Measurements from ENCODE around the gene CARNS1. TPM values are rescaled to one million over a fixed set of nuclear protein-coding genes. Genes with fewer than 3 reads are reported as not detected.

The CARNS1 gene
- polyA plus RNA-seq, 1 donor from 2014 or later = not detected

DNA sequence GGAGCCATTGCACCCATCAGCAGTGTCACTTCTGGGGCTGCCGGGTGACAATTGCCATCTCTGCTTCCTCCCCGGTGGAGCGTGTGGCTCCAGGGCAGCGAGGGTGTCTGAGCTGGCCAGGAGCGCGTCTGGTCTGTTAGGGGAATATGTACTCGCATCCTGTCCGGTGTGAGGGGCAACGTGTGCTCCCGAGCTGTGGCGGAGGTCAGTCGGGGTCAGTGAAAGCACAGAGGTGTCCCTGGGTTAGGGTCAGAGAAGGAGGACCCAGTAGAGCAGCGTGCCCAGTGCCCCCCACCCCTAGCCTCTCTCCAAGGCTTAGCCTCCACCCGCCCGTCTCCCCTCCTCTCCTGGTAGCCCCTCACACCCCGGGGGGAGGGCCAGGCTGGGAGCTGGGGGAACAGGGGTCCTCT lies 43.6 kb upstream of the CARNS1 start:
- H3K9me2 ChIP-seq (ENCODE audit: insufficient read depth, low read length) = no peaks in the 10 kb centered on the region
- no peak overlapping the region for H3K9ac ChIP-seq (ENCODE audit: low read length)
- H3K79me2 ChIP-seq (replicated peaks; ENCODE audit: insufficient read depth, low read length) = no peaks in the 10 kb centered on the region
- H2AFZ ChIP-seq (ENCODE audit: low read depth, low read length) = no peak overlapping the region
- H3F3A ChIP-seq (ENCODE audit: insufficient read depth, low read length, poor library complexity, severe bottlenecking) = no peaks in the 10 kb centered on the region
- no peaks in the 10 kb centered on the region for H4K20me1 ChIP-seq (ENCODE audit: insufficient read depth)
- H3K4me2 ChIP-seq (ENCODE audit: low read length) = no peak overlapping the region
- no peaks in the 10 kb centered on the region for H3K9me3 ChIP-seq (ENCODE audit: low read length)
- no peak overlapping the region for H3K27ac ChIP-seq (ENCODE audit: low read length)
- no peaks in the 10 kb centered on the region for H3K36me3 ChIP-seq (ENCODE audit: insufficient read depth, low read length)
- H3K27me3 ChIP-seq (ENCODE audit: insufficient read depth, low read depth, low read length) = peaks cover 42% of the 10 kb centered on the region
- H3K4me3 ChIP-seq (ENCODE audit: low read length) = peak overlapping the region; percentile 64
- TF ChIP-seq, protein P1, sequence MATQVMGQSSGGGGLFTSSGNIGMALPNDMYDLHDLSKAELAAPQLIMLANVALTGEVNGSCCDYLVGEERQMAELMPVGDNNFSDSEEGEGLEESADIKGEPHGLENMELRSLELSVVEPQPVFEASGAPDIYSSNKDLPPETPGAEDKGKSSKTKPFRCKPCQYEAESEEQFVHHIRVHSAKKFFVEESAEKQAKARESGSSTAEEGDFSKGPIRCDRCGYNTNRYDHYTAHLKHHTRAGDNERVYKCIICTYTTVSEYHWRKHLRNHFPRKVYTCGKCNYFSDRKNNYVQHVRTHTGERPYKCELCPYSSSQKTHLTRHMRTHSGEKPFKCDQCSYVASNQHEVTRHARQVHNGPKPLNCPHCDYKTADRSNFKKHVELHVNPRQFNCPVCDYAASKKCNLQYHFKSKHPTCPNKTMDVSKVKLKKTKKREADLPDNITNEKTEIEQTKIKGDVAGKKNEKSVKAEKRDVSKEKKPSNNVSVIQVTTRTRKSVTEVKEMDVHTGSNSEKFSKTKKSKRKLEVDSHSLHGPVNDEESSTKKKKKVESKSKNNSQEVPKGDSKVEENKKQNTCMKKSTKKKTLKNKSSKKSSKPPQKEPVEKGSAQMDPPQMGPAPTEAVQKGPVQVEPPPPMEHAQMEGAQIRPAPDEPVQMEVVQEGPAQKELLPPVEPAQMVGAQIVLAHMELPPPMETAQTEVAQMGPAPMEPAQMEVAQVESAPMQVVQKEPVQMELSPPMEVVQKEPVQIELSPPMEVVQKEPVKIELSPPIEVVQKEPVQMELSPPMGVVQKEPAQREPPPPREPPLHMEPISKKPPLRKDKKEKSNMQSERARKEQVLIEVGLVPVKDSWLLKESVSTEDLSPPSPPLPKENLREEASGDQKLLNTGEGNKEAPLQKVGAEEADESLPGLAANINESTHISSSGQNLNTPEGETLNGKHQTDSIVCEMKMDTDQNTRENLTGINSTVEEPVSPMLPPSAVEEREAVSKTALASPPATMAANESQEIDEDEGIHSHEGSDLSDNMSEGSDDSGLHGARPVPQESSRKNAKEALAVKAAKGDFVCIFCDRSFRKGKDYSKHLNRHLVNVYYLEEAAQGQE (IDR thresholded peaks at IDR 0.05; ENCODE audit: borderline replicate concordance) = no peak
- TF ChIP-seq EZH2 (IDR thresholded peaks at IDR 0.05; ENCODE audit: borderline replicate concordance, insufficient read depth, low read length, poor library complexity, severe bottlenecking) (no peak), RAD21 (conservative IDR thresholded peaks at IDR 0.05) (no peak), SMC3 (conservative IDR thresholded peaks at IDR 0.05; ENCODE audit: poor library complexity) (no peak), POLR2AphosphoS5 (IDR thresholded peaks at IDR 0.05) (no peak), EP300 (conservative IDR thresholded peaks at IDR 0.05; ENCODE audit: poor library complexity, severe bottlenecking) (no peak), TAF1 (IDR thresholded peaks at IDR 0.05; ENCODE audit: low read depth) (no peak), MXI1 (conservative IDR thresholded peaks at IDR 0.05; ENCODE audit: poor library complexity, severe bottlenecking) (no peak)
- TF ChIP-seq, protein P2, sequence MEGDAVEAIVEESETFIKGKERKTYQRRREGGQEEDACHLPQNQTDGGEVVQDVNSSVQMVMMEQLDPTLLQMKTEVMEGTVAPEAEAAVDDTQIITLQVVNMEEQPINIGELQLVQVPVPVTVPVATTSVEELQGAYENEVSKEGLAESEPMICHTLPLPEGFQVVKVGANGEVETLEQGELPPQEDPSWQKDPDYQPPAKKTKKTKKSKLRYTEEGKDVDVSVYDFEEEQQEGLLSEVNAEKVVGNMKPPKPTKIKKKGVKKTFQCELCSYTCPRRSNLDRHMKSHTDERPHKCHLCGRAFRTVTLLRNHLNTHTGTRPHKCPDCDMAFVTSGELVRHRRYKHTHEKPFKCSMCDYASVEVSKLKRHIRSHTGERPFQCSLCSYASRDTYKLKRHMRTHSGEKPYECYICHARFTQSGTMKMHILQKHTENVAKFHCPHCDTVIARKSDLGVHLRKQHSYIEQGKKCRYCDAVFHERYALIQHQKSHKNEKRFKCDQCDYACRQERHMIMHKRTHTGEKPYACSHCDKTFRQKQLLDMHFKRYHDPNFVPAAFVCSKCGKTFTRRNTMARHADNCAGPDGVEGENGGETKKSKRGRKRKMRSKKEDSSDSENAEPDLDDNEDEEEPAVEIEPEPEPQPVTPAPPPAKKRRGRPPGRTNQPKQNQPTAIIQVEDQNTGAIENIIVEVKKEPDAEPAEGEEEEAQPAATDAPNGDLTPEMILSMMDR (IDR thresholded peaks at IDR 0.05; ENCODE audit: poor library complexity, severe bottlenecking) = no peak

DNA sequence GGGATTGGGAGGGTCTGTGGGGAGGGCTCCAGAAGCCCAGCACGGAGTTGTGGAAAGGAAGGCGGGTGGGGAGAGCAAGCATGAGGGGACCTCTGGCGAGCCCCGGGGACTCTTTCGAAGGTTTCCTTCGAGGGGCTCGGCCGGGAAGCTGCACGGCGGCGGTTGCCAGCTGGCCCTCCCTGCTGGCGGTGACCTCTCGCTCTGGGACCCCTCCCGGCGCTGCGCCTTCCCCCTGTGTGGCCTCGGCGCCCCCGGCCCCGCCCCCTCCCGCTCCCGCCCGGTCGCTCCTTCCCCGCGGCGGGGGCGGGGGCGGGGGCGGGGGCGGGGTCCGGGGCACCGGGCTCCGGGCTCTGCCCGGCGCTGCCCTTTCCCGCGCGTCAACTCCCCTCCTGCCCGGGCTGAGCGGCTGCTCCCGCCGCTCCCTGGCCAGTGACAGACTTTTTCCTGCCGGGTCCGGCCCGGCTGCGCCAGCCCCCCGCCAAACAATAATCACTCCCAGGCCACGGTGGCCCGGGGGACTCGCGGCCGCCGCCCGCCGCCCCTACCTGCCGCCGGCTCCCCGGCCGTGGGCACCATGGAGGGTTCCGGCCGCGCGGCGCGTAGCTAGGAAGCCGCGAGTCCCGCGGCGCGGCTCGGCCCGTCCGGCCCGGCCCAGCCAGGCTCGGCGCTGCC lies 43.0 kb upstream of the CARNS1 start:
- peak overlapping the region; percentile 57 for H3K9ac ChIP-seq (ENCODE audit: low read length)
- H3K79me2 ChIP-seq (replicated peaks; ENCODE audit: insufficient read depth, low read length) = no peaks in the 10 kb centered on the region

More for the DNA sequence above, 43.0 kb upstream of the CARNS1 start:
- Histone ChIP-seq H3K36me3 (ENCODE audit: insufficient read depth, low read length) (no peaks in the 10 kb centered on the region), H3K4me2 (ENCODE audit: low read length) (no peak overlapping the region), H2AFZ (ENCODE audit: low read depth, low read length) (no peak overlapping the region), H3K9me3 (ENCODE audit: low read length) (no peaks in the 10 kb centered on the region), H3K27me3 (ENCODE audit: insufficient read depth, low read depth, low read length) (peaks cover 42% of the 10 kb centered on the region), H4K20me1 (ENCODE audit: insufficient read depth) (no peaks in the 10 kb centered on the region), H3K9me2 (ENCODE audit: insufficient read depth, low read length) (no peaks in the 10 kb centered on the region), H3K4me3 (ENCODE audit: low read length) (peak overlapping the region; percentile 64), H3F3A (ENCODE audit: insufficient read depth, low read length, poor library complexity, severe bottlenecking) (no peaks in the 10 kb centered on the region), H3K27ac (ENCODE audit: low read length) (no peak overlapping the region)
- TF ChIP-seq RAD21 (conservative IDR thresholded peaks at IDR 0.05) (no peak), TAF1 (IDR thresholded peaks at IDR 0.05; ENCODE audit: low read depth) (no peak), EZH2 (IDR thresholded peaks at IDR 0.05; ENCODE audit: borderline replicate concordance, insufficient read depth, low read length, poor library complexity, severe bottlenecking) (no peak), MXI1 (conservative IDR thresholded peaks at IDR 0.05; ENCODE audit: poor library complexity, severe bottlenecking) (no peak), POLR2AphosphoS5 (IDR thresholded peaks at IDR 0.05) (no peak), SMC3 (conservative IDR thresholded peaks at IDR 0.05; ENCODE audit: poor library complexity) (no peak), EP300 (conservative IDR thresholded peaks at IDR 0.05; ENCODE audit: poor library complexity, severe bottlenecking) (no peak)
- TF ChIP-seq, protein P2 (IDR thresholded peaks at IDR 0.05; ENCODE audit: poor library complexity, severe bottlenecking) = no peak
- TF ChIP-seq, protein P1 (IDR thresholded peaks at IDR 0.05; ENCODE audit: borderline replicate concordance) = no peak

Data from neural cell (in vitro differentiated cells).